Measurements from ENCODE around the gene SLC7A4.
"Not testable (repeated sequence)": the region's sequence is repeated elsewhere in the genome, so short reads cannot be mapped to it uniquely, and the experiment has no call there.

The SLC7A4 gene

DNA sequence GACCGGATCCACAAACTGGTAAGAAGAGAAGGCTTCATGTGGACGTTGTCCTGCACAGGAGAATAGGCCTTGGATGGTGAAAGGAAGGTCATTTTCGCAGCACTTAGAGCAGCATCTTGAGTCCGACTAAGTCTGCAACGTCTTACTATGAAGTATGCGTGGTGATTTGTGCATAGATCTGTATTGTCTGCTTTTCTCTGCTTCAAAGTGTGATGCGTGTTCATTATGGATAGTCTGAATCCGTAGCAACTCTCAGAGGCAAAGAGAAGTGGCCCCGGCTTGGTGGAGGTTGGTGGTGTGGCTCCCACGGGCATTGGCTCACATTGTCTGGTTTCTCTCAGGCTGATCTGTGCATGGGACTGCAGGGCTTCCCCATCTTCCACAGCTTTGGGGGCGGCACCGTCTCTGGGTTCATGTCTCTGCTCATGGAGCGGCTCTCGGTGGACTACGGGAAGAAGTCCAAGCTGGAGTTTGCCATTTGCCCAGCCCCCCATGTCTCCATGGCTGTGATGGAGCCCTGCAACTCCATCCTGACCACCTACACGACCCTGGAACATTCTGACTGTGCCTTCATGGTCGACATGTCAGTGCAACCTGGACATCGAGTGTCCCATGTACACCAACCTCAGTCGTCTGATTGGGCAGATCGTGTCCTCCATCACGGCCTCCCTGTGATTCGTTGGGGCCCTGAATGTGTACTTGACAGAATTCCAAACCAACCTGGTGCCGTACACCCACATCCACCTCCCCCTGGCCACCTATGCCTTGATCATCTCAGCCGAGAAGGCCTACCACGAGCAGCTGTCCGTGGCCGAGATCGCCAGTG, 34.9 kb upstream of the SLC7A4 start:
- DNase-seq: peak in 1 of 10 donors; percentile 55

DNA sequence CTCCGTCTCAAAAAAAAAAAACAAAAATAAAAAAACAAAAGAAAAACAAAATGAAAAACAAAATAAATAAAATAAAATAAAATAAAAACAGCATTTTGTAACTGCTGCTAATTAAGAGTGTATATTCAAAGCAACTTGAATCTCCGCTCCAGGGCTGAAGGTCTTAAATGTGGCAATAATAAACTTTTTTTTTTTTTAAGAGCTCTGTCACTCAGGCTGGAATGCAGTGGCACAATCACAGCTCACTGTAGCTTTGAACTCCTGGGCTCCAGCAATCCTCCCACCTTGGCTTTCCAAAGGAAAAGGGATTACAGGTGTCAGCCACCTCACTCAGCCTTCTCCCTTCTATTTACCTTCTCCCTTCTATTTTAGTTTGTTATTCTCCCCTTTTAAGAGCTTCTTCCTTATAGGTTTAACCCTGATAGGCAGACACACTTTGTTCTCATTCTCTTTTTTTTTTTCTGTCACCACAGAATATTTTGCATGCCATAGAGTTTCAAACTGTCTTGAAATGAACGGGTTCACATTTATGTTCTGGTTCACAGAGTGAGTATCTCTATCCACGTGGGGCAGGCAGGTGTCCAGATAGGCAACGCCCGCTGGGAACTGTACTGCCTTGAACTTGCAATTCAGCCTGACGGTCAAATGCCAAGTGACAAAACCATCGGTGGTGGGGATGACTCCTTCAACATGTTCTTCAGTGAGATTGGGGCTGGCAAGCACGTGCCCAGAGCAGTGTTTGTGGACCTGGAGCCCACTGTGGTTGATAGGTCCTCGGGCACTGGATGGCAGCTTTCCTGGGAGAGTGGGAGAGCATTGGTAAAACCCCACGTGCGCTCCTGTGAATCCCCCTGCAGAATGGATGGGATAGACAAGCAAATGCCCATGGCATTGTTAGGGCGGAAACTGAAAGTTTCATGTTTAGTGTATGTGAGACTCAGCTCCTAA, 32.8 kb upstream of the SLC7A4 start:
- peak in 2 of 10 donors; percentile 18 to 24 for DNase-seq
- intact Hi-C loops (cut with DNase I): no loop called here

More for the DNA sequence above, 34.9 kb upstream of the SLC7A4 start:
- intact Hi-C loops (cut with DNase I): no loop called here

GRCh38 chr22:21064425-21064824, 32.1 kb upstream of the SLC7A4 start:
- intact Hi-C loops (cut with DNase I): not testable (repeated sequence)
- DNase-seq: peak in 1 of 10 donors; percentile 43

DNA sequence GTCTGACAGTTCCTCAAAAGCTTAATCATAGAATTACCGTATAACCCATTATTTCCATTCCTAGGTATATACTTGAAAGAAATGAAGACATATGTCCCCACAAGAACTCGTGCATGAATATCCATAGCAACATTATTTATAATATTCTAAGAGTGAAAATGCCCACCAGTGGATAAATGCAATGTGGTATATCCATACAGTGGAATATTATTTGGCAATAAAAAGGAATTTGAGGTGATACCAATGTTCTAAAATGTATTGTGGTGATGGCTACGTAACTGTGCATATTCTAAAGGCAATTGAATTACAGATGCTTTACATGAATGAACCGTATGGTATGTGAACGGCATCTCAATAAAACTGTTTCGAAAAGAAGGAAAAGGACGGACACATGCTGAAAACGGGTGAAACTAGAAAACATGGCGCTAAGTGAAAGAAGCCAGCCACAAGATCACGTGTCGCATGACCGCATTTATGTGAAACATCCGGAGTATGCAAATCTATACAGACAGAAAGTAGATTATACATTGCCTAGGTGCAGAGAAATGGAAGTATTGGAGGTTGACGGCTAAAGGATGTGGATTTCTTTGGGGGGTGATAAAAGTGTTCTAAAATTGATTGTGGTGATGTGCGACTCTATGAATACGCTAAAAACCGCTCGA, 29.4 kb upstream of the SLC7A4 start:
- intact Hi-C loops (cut with DNase I); DNase-seq: not testable (repeated sequence)

- intact Hi-C loops (cut with DNase I); DNase-seq: not testable (repeated sequence)
These were observed 28.0 kb upstream of the SLC7A4 start for GRCh38 chr22:21060363-21060762.

- peak in 2 of 10 donors; percentile 44 to 45 for DNase-seq
- intact Hi-C loops (cut with DNase I): no loop called here
These were observed 23.5 kb upstream of the SLC7A4 start for GRCh38 chr22:21055880-21056319.

GRCh38 chr22:21055564-21055834, 23.1 kb upstream of the SLC7A4 start:
- peak in 1 of 10 donors; percentile 62 for DNase-seq
- intact Hi-C loops (cut with DNase I): no loop called here

DNA sequence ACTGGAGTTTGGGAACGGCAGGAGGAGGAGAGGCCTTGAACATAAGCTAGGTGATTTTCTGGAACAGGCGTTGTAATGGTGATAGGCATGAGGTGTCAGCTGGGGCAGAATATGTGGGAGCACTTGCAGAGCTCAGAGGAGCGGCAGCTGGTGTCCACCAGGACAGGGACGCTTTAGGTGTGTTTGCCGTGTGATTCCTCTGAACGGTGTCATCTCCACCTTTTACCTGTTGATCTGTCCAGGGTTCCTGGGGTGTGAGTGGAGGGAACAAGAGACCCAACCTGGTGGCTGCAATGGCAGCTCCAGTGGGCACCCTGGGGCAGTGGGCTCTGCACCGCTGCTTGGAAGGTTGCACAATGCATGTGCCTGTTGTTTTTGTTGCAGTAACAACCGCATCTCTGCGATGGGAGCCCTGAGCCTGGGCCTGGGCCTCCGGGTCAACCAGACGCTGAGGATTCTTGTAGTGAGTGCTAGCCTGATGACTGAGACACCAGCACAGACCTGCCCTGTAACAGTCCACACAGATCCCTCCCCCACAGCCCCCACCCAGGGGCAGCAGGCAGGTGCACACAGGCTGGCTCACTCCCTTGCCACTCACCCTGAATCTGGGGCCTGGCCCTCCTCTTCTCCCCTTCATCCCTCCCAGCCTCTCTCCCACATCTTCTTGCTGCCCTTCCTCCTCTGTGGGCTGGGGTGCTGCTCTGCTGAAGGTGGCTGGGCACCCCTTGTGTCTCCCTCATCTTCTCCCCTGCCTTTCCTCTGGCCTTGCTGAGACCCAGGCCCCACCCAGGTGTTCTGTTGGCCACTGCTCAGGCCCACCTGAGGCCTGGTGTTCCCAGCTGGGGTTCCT, 22.6 kb upstream of the SLC7A4 start:
- peak in 2 of 10 donors; percentile 43 to 81 for DNase-seq
- intact Hi-C loops (cut with DNase I): no loop called here

- DNase-seq: peak in 2 of 10 donors; percentile 55 to 61
- intact Hi-C loops (cut with DNase I): no loop called here
These were observed 21.8 kb upstream of the SLC7A4 start for GRCh38 chr22:21054046-21054713.

DNA sequence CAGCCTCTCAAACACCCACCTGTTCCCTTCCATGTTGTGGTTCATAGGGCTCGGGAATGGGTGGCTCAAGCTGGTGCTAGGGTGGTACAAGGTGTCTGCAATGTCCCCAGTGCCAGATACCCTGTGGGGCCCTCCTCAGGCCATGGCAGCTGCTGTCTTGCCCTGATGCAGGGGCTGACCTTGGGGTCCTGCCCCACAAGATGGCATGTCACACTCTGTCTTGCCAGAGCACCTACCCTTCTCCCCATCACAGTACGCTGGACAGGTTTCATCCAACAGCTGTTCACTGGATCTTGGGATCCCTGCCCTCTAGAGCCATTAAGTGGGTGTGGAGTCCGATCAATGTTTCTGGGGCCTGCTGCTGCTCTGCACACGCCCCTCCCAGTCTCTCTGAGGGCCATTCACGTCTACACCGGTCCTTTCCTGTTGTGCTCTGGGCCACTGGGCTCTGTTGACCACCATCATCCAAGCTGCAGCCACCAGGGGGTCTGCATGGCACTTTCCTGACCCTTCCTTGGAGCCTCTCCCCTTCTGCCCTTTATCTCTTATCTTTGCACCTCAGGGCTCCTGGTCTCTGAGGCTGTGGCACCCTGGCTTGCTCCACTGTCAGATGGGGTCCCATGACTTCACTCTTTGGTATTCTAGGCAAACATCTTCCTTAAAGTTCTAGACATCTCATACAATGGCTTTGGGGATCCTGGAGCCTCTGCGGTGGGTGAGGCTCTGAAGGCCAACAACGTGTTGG, 20.5 kb upstream of the SLC7A4 start:
- peak in 2 of 10 donors; percentile 47 to 53 for DNase-seq
- intact Hi-C loops (cut with DNase I): no loop called here

DNA sequence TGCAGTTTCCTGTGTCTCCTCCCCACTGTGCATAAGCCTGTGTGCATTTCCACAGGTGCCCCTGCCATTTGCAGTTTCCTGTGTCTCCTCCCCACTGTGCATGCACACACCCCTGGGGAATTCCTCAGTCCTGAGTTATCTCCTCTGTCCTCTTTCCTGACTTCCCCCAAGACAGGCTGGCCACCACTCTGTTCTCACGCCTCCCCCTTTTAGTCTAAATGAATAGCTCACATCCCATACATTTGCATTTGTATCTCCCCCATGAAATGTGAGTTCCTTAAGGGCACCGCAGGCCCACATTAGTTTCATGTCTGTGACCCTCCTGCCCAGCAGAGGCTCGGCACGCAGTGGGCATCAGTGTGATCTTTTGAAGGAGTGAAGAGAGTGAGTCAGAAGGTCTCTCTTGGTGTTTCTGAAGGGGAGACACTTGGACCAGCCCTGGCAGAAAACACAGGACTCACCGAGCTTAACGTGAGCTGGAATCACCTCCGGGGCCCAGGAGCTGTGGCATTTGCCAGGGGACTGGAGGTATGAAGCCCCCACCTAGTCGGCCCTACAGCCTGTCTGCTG, 19.6 kb upstream of the SLC7A4 start:
- DNase-seq: peak in 1 of 10 donors; percentile 79
- intact Hi-C loops (cut with DNase I): no loop called here

GRCh38 chr22:21051145-21051830, 18.9 kb upstream of the SLC7A4 start:
- intact Hi-C loops (cut with DNase I): no loop called here
- peak in 2 of 10 donors; percentile 56 to 59 for DNase-seq

GRCh38 chr22:21048965-21049364, 16.6 kb upstream of the SLC7A4 start:
- intact Hi-C loops (cut with DNase I): not testable (repeated sequence)
- DNase-seq: peak in 1 of 10 donors; percentile 51

GRCh38 chr22:21048448-21048847, 16.1 kb upstream of the SLC7A4 start:
- DNase-seq: peak in 2 of 10 donors; percentile 28 to 35
- intact Hi-C loops (cut with DNase I): not testable (repeated sequence)

- intact Hi-C loops (cut with DNase I): no loop called here
- peak in 2 of 10 donors; percentile 51 to 61 for DNase-seq
These were observed 15.4 kb upstream of the SLC7A4 start for GRCh38 chr22:21047730-21048129.

DNA sequence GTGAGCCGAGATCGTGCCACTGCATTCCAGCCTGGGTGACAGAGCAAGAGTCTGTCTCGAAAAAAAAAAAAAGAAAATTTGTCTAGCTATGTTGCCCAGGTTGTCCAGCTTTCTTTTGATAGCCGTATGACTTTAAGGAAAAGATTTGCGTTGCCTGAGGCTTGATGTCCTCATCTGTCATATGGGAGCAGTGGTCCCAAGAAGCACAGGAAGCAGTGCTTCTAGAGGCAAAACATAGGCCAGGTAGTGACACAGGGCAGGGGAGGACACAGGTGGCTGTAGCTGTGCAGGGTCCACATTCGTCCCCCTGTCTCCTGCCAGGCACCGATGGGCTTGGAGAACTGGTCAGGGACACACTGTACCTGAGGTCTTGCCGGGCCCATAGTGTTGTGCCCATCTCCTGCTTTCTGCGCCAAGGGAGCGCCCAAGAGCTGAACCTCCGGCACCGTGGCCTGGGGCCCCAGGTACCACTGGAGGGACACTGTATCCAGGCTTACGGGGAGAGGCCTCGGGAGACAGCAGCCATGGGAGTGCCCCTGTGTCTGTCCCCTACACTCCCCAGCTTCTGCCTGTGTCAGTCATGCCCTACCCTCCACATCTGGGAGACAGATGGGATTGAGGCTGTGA, 14.8 kb upstream of the SLC7A4 start:
- intact Hi-C loops (cut with DNase I): no loop called here
- peak in 3 of 10 donors; percentile 25 to 64 (median 30) for DNase-seq

Data from posterior cingulate gyrus (tissue), 11 donors.